H1 (cell line): Measurements from ENCODE around the gene NDUFV1. TPM values are rescaled to one million over a fixed set of nuclear protein-coding genes. Genes with fewer than 3 reads are reported as not detected.

Experiments
- CTCF ChIA-PET: fragments of 300-600 bp; sonication (Branson Sonifier 250); formaldehyde crosslinking; loops from one replicate; lab custom pipeline; 2021; ENCODE audit not compliant: partially characterized antibody; lab: Charles Lee
- POLR2A ChIA-PET: fragments of 300-600 bp; sonication (Branson Sonifier 250); formaldehyde crosslinking; loops from one replicate; lab custom pipeline; 2021; ENCODE audit warnings: inconsistent platforms; ENCODE audit not compliant: partially characterized antibody; lab: Charles Lee
- DNase-seq, 2 experiments: peaks; one replicate each; pipeline versions ENCODE4 v3.0.0 to v3.0.0-alpha.2; 2010 to 2022; ENCODE audit warnings: low spot score in 2 of 2, low read depth in 1 of 2, mixed read lengths in 1 of 2
- FAIRE-seq: peaks from 2 replicates; lab custom pipeline; 2011; peaks lifted over from hg19 to GRCh38; lab: Jason Lieb, UNC
- H2AFZ ChIP-seq: 2 replicates; pipeline ENCODE4 v1.8.1; 2012; ENCODE audit warnings: low read length, inconsistent platforms
- H2AK5ac ChIP-seq: 2 replicates; pipeline ENCODE4 v1.6.1; 2013; ENCODE audit warnings: low read depth, low read length
- H2BK120ac ChIP-seq: replicated peaks from 2 replicates; pipeline ENCODE3; 2013; ENCODE audit warnings: low read depth, low read length, inconsistent platforms
- H2BK12ac ChIP-seq: 2 replicates; pipeline ENCODE4 v1.6.1; 2013; ENCODE audit warnings: low read depth, low read length
- H2BK15ac ChIP-seq: 2 replicates; pipeline ENCODE4 v1.6.1; 2013; ENCODE audit warnings: low read length
- H2BK20ac ChIP-seq: 2 replicates; pipeline ENCODE4 v1.6.1; 2013; ENCODE audit warnings: low read length
- H2BK5ac ChIP-seq: 2 replicates; pipeline ENCODE4 v1.6.1; 2013; ENCODE audit warnings: low read depth, low read length
- H3K14ac ChIP-seq: 2 replicates; pipeline ENCODE4 v1.6.1; 2013; ENCODE audit warnings: inconsistent platforms; ENCODE audit not compliant: insufficient read length
- H3K18ac ChIP-seq: 2 replicates; pipeline ENCODE4 v1.6.1; 2013; ENCODE audit warnings: low read length; ENCODE audit errors: extremely low read depth
- H3K23ac ChIP-seq: 2 replicates; pipeline ENCODE4 v1.6.1; 2013; ENCODE audit warnings: inconsistent platforms; ENCODE audit not compliant: insufficient read length
- H3K23me2 ChIP-seq: 2 replicates; pipeline ENCODE4 v1.6.1; 2013; ENCODE audit warnings: low read depth, low read length
- H3K27ac ChIP-seq: 2 replicates; pipeline ENCODE4 v1.6.1; 2011; ENCODE audit warnings: low read depth, low read length, inconsistent platforms
- H3K27me3 ChIP-seq, 4 experiments: replicated peaks in 1 of 4; 1 replicate in 1 of 4; 2 replicates in 3 of 4; pipeline versions ENCODE4 v1.6.1 to v1.8.1; 2011 to 2013; ENCODE audit warnings: low read length in 3 of 4, mild to moderate bottlenecking in 3 of 4, inconsistent platforms in 2 of 4, mixed read lengths in 2 of 4, moderate library complexity in 1 of 4; ENCODE audit not compliant: control insufficient read depth in 3 of 4, insufficient read depth in 3 of 4; ENCODE audit errors: extremely low read depth in 1 of 4
- H3K36me3 ChIP-seq, 4 experiments: 2 replicates each; pipeline versions ENCODE4 v1.6.1 to v1.8.1; 2011 to 2013; ENCODE audit warnings: mild to moderate bottlenecking in 4 of 4, low read length in 3 of 4, moderate library complexity in 2 of 4, control low read depth in 1 of 4, inconsistent platforms in 1 of 4; ENCODE audit not compliant: insufficient read depth in 4 of 4, control insufficient read depth in 2 of 4
- H3K4ac ChIP-seq: replicated peaks from 2 replicates; pipeline ENCODE3; 2013; ENCODE audit warnings: low read length, low read depth, mixed read lengths, inconsistent platforms; ENCODE audit not compliant: insufficient read length
- H3K4me1 ChIP-seq, 4 experiments: replicated peaks in 1 of 4; 1 replicate in 1 of 4; 2 replicates in 3 of 4; pipeline versions ENCODE4 v1.6.1 to v1.8.1; 2011 to 2013; ENCODE audit warnings: low read length in 3 of 4, inconsistent platforms in 2 of 4, mixed read lengths in 1 of 4; ENCODE audit not compliant: insufficient read depth in 4 of 4, control insufficient read depth in 3 of 4
- H3K4me2 ChIP-seq, 2 experiments: 2 replicates each; pipeline versions ENCODE4 v1.6.1 to v1.8.1; 2011 to 2013; ENCODE audit warnings: low read depth in 2 of 2, low read length in 2 of 2, control low read depth in 1 of 2, inconsistent platforms in 1 of 2, mild to moderate bottlenecking in 1 of 2; ENCODE audit not compliant: insufficient read depth in 1 of 2
- H3K4me3 ChIP-seq, 4 experiments: fragments of 200-600, 300-600 bp in 1 of 4; sonication (generic), shearing (Covaris generic), sonication (Bioruptor Twin) in 1 of 4; 2 replicates each; pipeline versions ENCODE4 v1.5.1 to v1.8.1; 2011 to 2016; ENCODE audit warnings: low read length in 4 of 4, low read depth in 3 of 4, control low read depth in 2 of 4, inconsistent platforms in 2 of 4, mild to moderate bottlenecking in 2 of 4, mixed read lengths in 1 of 4, moderate library complexity in 1 of 4; ENCODE audit not compliant: insufficient read depth in 2 of 4; ENCODE audit errors: extremely low read depth in 1 of 4
- H3K56ac ChIP-seq: replicated peaks from 2 replicates; pipeline ENCODE3; 2013; ENCODE audit warnings: low read depth, mild to moderate bottlenecking, mixed read lengths, low read length, inconsistent platforms; ENCODE audit not compliant: insufficient read length
- H3K79me1 ChIP-seq: 2 replicates; pipeline ENCODE4 v1.6.1; 2013; ENCODE audit warnings: low read depth, low read length, control low read depth
- H3K79me2 ChIP-seq, 2 experiments: 2 replicates each; pipeline versions ENCODE4 v1.6.1 to v1.8.1; 2012 to 2013; ENCODE audit warnings: low read length in 2 of 2, mild to moderate bottlenecking in 2 of 2, inconsistent platforms in 1 of 2; ENCODE audit not compliant: insufficient read depth in 2 of 2, control insufficient read depth in 1 of 2
- H3K9ac ChIP-seq, 4 experiments: replicated peaks in 1 of 4; 1 replicate in 1 of 4; 2 replicates in 3 of 4; pipeline versions ENCODE4 v1.6.1 to v1.8.1; 2011 to 2013; ENCODE audit warnings: low read depth in 3 of 4, low read length in 3 of 4, control low read depth in 2 of 4, mild to moderate bottlenecking in 2 of 4, moderate library complexity in 2 of 4, inconsistent platforms in 1 of 4; ENCODE audit errors: extremely low read depth in 1 of 4
- H3K9me3 ChIP-seq, 2 experiments: 2 replicates each; pipeline versions ENCODE4 v1.6.1 to v1.8.1; 2012 to 2013; ENCODE audit warnings: mild to moderate bottlenecking in 2 of 2, moderate library complexity in 2 of 2, control low read depth in 1 of 2, inconsistent platforms in 1 of 2, low read depth in 1 of 2, low read length in 1 of 2, mixed read lengths in 1 of 2; ENCODE audit not compliant: insufficient read depth in 2 of 2
- H4K20me1 ChIP-seq, 2 experiments: replicated peaks in 1 of 2; 2 replicates each; pipeline versions ENCODE3 to v1.8.1; 2011 to 2013; ENCODE audit warnings: inconsistent platforms in 2 of 2, low read length in 2 of 2, mild to moderate bottlenecking in 1 of 2; ENCODE audit not compliant: insufficient read depth in 2 of 2, control insufficient read depth in 1 of 2
- H4K5ac ChIP-seq: 2 replicates; pipeline ENCODE4 v1.6.1; 2013; ENCODE audit warnings: low read length, low read depth, mixed read lengths, inconsistent platforms; ENCODE audit not compliant: insufficient read length
- H4K8ac ChIP-seq: 2 replicates; pipeline ENCODE4 v1.8.0; 2013; ENCODE audit warnings: mild to moderate bottlenecking, moderate library complexity, low read length, inconsistent platforms; ENCODE audit not compliant: insufficient read depth; ENCODE audit errors: extremely low read depth
- H4K91ac ChIP-seq: replicated peaks from 2 replicates; pipeline ENCODE3; 2013; ENCODE audit warnings: low read length, mixed read lengths, inconsistent platforms; ENCODE audit not compliant: insufficient read length
- JUN ChIP-seq: IDR thresholded peaks from 2 replicates; pipeline ENCODE4 v1.6.1; 2011; ENCODE audit warnings: low read depth, mild to moderate bottlenecking, improper control_type of control experiment, low read length
- JUND ChIP-seq: IDR thresholded peaks from 2 replicates; pipeline ENCODE4 v1.6.1; 2011; ENCODE audit warnings: mild to moderate bottlenecking, improper control_type of control experiment, low read length
- POLR2A ChIP-seq, 2 experiments: IDR thresholded peaks; 1 replicate in 1 of 2; 2 replicates in 1 of 2; pipeline ENCODE4 v1.6.1; 2011; ENCODE audit warnings: low read depth in 2 of 2, low read length in 2 of 2, mild to moderate bottlenecking in 2 of 2; ENCODE audit errors: control extremely low read depth in 1 of 2
- POLR2AphosphoS5 ChIP-seq: IDR thresholded peaks from 2 replicates; pipeline ENCODE4 v1.6.1; 2011; ENCODE audit warnings: low read depth, low read length
- RBBP5 ChIP-seq: IDR thresholded peaks from 2 replicates; pipeline ENCODE4 v1.7.1; 2012; ENCODE audit warnings: low read depth, mild to moderate bottlenecking, inconsistent platforms, low read length, moderate library complexity, borderline replicate concordance
- SP1 ChIP-seq: IDR thresholded peaks from 2 replicates; pipeline ENCODE4 v1.6.1; 2011; ENCODE audit warnings: low read depth, low read length
- WGBS, 2 experiments: shearing (Covaris generic) in 1 of 2; methylation state at CpG; one replicate each; pipeline versions ENCODE4 v1.1.6 to v1.1.7; 2013 to 2015; ENCODE audit warnings: low lambda C conversion rate in 2 of 2, mixed read lengths in 2 of 2, inconsistent platforms in 1 of 2, low coverage in 1 of 2, missing lambda C conversion rate in 1 of 2; ENCODE audit not compliant: insufficient replicate concordance in 2 of 2, insufficient coverage in 1 of 2, insufficient read length in 1 of 2; ENCODE audit errors: extremely low coverage in 1 of 2, missing lambda C conversion rate in 1 of 2; 5-methylcytosine and 5-hydroxymethylcytosine counted together
- polyA plus RNA-seq, 7 experiments: library from polyadenylated mRNA; depleted of rRNA in 3 of 7; stranded (reverse) in 5 of 7; unstranded in 2 of 7; fragments of >200 nt in 5 of 7; fragments of 200-250 nt in 2 of 7; gene quantifications; 1 replicate in 5 of 7; 2 replicates in 1 of 7; 4 replicates in 1 of 7; pipeline versions ENCODE4 v1.2.1 to v1.2.3, GENCODE V29; 2011 to 2013; ENCODE audit warnings: missing spikeins in 2 of 7, mixed read lengths in 2 of 7
- total RNA-seq: library from RNA; stranded (reverse); fragmentation: NEBNext Ultra II Directional; extraction: Animal tissue kit (Norgen Biotek cat#: 25700); gene quantifications from 2 replicates; pipeline ENCODE4 v1.2.1, GENCODE V29; 2021

The NDUFV1 gene
- total and polyA plus RNA-seq, 2 of the 8 experiments (the other 6 are each of a cell fraction or from before 2014, with no cell fraction given): 125 to 131 TPM

DNA sequence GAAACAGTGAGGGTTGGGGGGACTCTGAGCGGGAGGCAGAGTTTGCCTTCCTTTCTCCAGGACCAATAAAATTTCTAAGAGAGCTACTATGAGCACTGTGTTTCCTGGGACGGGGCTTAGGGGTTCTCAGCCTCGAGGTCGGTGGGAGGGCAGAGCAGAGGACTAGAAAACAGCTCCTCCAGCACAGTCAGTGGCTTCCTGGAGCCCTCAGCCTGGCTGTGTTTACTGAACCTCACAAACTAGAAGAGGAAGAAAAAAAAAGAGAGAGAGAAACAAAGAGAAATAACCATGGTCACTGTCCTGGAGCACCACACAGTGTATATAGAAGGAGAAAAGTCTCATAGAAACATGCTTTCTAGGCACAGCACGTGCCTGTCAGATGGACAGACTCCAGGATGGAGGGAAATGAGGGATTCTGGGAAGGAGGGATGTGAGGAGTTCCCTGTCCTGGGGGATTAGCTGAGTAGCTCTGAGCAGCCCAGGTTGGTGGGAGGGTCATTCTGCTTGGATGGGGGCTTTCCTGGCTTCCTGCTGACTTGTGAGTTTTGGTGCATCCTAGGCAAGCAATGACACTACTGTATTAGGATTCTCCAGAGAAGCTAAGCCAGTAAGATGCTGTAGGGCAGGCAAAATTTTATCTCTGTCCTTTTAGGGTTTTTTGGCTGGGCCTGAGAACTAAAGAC lies 20.0 kb upstream of the NDUFV1 start:
- peaks cover 6 to 34% (median 21%) of the 10 kb centered on the region in 4 experiments; a peak in 6 of 8 replicates for H3K36me3 ChIP-seq
- POLR2A ChIA-PET: interaction anchor here (0.6 to 6.7 kb wide), 12 partner anchors 8 to 237 kb away, joined by 3 to 71 read pairs (median 4); no protein-coding TSS in a partner anchor
- H2BK5ac ChIP-seq: no peak overlapping the region
- H4K5ac ChIP-seq: no peak overlapping the region
- no peak overlapping the region for H4K8ac ChIP-seq
- no peak overlapping the region for H4K91ac ChIP-seq
- H3K27me3 ChIP-seq: no peaks in the 10 kb centered on the region; a peak in 1 of 7 replicates
- no peak overlapping the region for H3K14ac ChIP-seq
- H3K4me2 ChIP-seq: no peak overlapping the region
- H3K18ac ChIP-seq: no peak overlapping the region
- peaks cover 3 to 28% (median 15%) of the 10 kb centered on the region in 4 experiments for H3K4me1 ChIP-seq
- H3K9me3 ChIP-seq: no peaks in the 10 kb centered on the region
- no peak overlapping the region for H2BK120ac ChIP-seq
- no peak overlapping the region for H3K9ac ChIP-seq
- WGBS, 2 experiments: 78% methylated on average over 5 of the region's 5 CpGs; no CpG with 5 or more reads in 1 of the 2 experiments
- peak; percentile 52 to 70 for TF ChIP-seq POLR2A (IDR thresholded peaks at IDR 0.05; ENCODE audit: control extremely low read depth in 1 of 2, low read depth in 2 of 2, low read length in 2 of 2)
- no peak for TF ChIP-seq SP1
- TF ChIP-seq RBBP5: no peak
- peak; percentile 82 for TF ChIP-seq POLR2AphosphoS5
- no peak for TF ChIP-seq JUND
- no peak for TF ChIP-seq JUN
- H2BK12ac ChIP-seq: no peak overlapping the region
- peaks cover 5% of the 10 kb centered on the region; the same call in 1 of the 2 replicates for H3K23me2 ChIP-seq
- no peak overlapping the region for H3K27ac ChIP-seq
- no peak overlapping the region for H3K56ac ChIP-seq
- H2BK15ac ChIP-seq: no peak overlapping the region
- no peak overlapping the region for H2AFZ ChIP-seq
- H2AK5ac ChIP-seq: no peak overlapping the region
- no peak overlapping the region for H3K4me3 ChIP-seq
- CTCF ChIA-PET: interaction anchor here (0.7 to 1.3 kb wide), 3 partner anchors 27 to 251 kb away, joined by 3 read pairs; no protein-coding TSS in a partner anchor
- H3K79me2 ChIP-seq: peaks cover 0 to 27% of the 10 kb centered on the region in 2 experiments; a peak in 2 of 4 replicates
- FAIRE-seq (no peak), DNase-seq (no peak)
- H3K23ac ChIP-seq: no peak overlapping the region
- H3K4ac ChIP-seq: no peak overlapping the region
- peaks cover 8 to 10% of the 10 kb centered on the region in 2 experiments for H4K20me1 ChIP-seq
- no peak overlapping the region for H2BK20ac ChIP-seq
- H3K79me1 ChIP-seq: peaks cover 10% of the 10 kb centered on the region
